DND-41 (cell line): ENCODE data around the gene PSG2.
"Not testable (repeated sequence)": the region's sequence is repeated elsewhere in the genome, so short reads cannot be mapped to it uniquely, and the experiment has no call there.

Experiments used
- ATAC-seq: fragments of 200-7000 bp; cut with Tn5 transposase; 3 replicates; pipeline ENCODE4 v1.9.1; 2021; ENCODE audit warnings: low read depth; ENCODE audit not compliant: insufficient read depth
- DNase-seq: peaks from one replicate; pipeline ENCODE4 v3.0.0-alpha.2; 2020
- H2AFZ ChIP-seq: 2 replicates; pipeline ENCODE4 v1.6.0; 2012; ENCODE audit warnings: low read depth, low read length
- H3K27ac ChIP-seq: 2 replicates; pipeline ENCODE4 v1.5.1; 2012; ENCODE audit warnings: low read length, inconsistent platforms
- H3K27me3 ChIP-seq: fragments of 200-600 bp; sonication (generic); 2 replicates; pipeline ENCODE4 v1.6.0; 2012; ENCODE audit warnings: low read length, mild to moderate bottlenecking, inconsistent platforms; ENCODE audit not compliant: insufficient read depth, poor library complexity
- H3K36me3 ChIP-seq: 2 replicates; pipeline ENCODE4 v1.5.1; 2012; ENCODE audit warnings: low read length, inconsistent platforms; ENCODE audit not compliant: insufficient read depth
- H3K4me1 ChIP-seq: 2 replicates; pipeline ENCODE4 v1.5.1; 2012; ENCODE audit warnings: mild to moderate bottlenecking, low read length; ENCODE audit not compliant: insufficient read depth
- H3K4me2 ChIP-seq: 2 replicates; pipeline ENCODE4 v1.6.0; 2012; ENCODE audit warnings: mild to moderate bottlenecking, moderate library complexity, low read length, inconsistent platforms; ENCODE audit not compliant: insufficient read depth
- H3K4me3 ChIP-seq, 2 experiments: fragments of 200-600 bp in 1 of 2; shearing (Covaris generic) in 1 of 2; 2 replicates each; pipeline ENCODE4 v1.5.1; 2012 to 2016; ENCODE audit warnings: inconsistent platforms in 2 of 2, low read length in 2 of 2, mild to moderate bottlenecking in 2 of 2, low read depth in 1 of 2, moderate library complexity in 1 of 2
- H3K79me2 ChIP-seq: 2 replicates; pipeline ENCODE4 v1.6.0; 2012; ENCODE audit warnings: low read length, inconsistent platforms; ENCODE audit not compliant: insufficient read depth
- H3K9ac ChIP-seq: 2 replicates; pipeline ENCODE4 v1.6.0; 2012; ENCODE audit warnings: low read depth, mild to moderate bottlenecking, inconsistent platforms, low read length, moderate library complexity
- H3K9me3 ChIP-seq: 2 replicates; pipeline ENCODE4 v1.5.1; 2012; ENCODE audit warnings: low read length, moderate library complexity, mild to moderate bottlenecking, inconsistent platforms; ENCODE audit not compliant: insufficient read depth, severe bottlenecking
- H4K20me1 ChIP-seq: 2 replicates; pipeline ENCODE4 v1.6.0; 2012; ENCODE audit warnings: low read length; ENCODE audit not compliant: insufficient read depth
- CTCF ChIP-seq: IDR thresholded peaks from 2 replicates; pipeline ENCODE4 v1.5.1; 2012; ENCODE audit warnings: borderline replicate concordance, low read length, moderate library complexity, mild to moderate bottlenecking; ENCODE audit not compliant: poor library complexity, severe bottlenecking; ENCODE audit errors: extremely low read depth
- EZH2 ChIP-seq: IDR thresholded peaks from 3 replicates; pipeline ENCODE4 v1.6.1; 2012; ENCODE audit warnings: borderline replicate concordance, low read depth, mild to moderate bottlenecking, moderate library complexity, low read length, inconsistent platforms; ENCODE audit not compliant: severe bottlenecking

PSG2 gene

DNA sequence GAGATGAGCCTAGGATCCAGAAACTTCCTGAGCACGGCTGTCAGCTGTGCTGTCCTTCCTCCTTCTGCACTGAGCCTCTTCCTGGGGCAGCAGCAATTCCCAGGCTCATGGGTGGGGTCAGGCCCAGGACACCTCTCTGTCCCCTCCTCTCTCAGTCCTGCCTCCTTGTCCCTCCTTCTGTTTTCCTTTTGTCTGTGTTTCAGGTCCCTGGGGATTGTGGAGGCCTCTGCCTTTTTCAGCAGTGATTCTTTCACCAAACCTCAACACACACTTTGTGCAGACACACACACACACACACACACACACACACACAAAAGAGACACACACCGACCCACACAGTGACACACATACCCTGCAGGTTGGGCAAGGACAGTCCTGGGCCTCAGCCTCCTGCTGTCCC lies at the start of gene PSG2:
TSS of gene PSG2 (minus strand) at position 101 of the 400 bp plus-strand sequence. CDS start 132 bp downstream, outside the sequence.
- not testable (repeated sequence) for H3K4me3 ChIP-seq, H3K4me2 ChIP-seq, H3K27me3 ChIP-seq, DNase-seq, H3K27ac ChIP-seq, H3K36me3 ChIP-seq, H4K20me1 ChIP-seq, ATAC-seq, H3K4me1 ChIP-seq, H2AFZ ChIP-seq, H3K9me3 ChIP-seq, H3K79me2 ChIP-seq, H3K9ac ChIP-seq

DNA sequence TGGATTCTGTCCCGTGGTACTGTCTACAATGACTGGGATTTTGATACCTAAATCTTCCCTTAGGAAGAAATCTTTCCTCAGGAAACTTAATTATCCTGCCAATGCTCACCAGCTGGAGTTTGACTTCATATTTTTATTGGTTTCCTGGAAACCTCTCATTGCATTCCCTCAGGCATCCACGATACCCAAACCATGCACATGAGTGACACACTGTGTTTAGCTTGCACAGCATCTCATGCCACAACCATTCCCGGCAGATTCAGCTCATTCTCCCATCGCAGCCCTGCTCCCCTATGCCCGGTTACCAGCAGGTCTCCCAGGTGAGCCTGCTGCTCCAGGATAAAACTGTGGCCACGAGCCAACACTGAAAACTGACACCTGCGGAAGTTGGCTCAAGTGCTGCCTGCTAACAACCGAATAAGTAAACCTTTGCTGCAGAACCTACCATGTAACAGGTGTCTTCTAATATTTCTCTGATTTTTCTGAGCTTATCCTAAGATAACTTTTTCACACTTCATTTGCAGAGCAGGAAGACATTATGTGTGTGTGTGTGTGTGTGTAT lies 48.9 kb upstream of the PSG2 start:
- not testable (repeated sequence) for H3K27ac ChIP-seq, H3K9ac ChIP-seq, H3K36me3 ChIP-seq, H3K4me2 ChIP-seq, H4K20me1 ChIP-seq, H3K4me1 ChIP-seq, ATAC-seq, H3K79me2 ChIP-seq, DNase-seq, H3K27me3 ChIP-seq, H2AFZ ChIP-seq, H3K9me3 ChIP-seq, H3K4me3 ChIP-seq

DNA sequence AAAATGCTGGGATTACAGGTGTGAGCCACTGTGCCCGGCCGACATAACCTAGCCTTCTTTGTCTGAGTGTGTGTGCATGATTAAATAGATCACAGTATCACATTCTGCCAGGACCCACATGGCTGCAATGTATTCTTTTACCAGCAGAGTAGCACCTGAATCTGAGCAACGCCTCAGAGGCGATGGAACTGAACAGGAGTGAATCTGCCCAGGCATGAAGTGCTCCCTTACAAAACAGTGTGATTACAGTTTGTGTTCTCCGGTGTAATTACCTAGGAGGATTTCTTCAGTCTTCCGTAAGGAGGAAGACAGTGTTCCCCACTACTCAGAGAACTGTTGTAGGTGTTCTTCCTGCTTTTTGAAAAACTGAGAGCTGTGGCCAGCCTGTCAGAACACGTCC lies 46.7 kb upstream of the PSG2 start:
- not testable (repeated sequence) for H3K27me3 ChIP-seq, H3K4me3 ChIP-seq, H4K20me1 ChIP-seq, H2AFZ ChIP-seq, H3K4me1 ChIP-seq, ATAC-seq, H3K9ac ChIP-seq, H3K9me3 ChIP-seq, H3K36me3 ChIP-seq, DNase-seq, H3K79me2 ChIP-seq, H3K4me2 ChIP-seq, H3K27ac ChIP-seq

GRCh38 chr19:43127336-43127735 lies 44.8 kb upstream of the PSG2 start:
- ATAC-seq, H3K27ac ChIP-seq, H3K79me2 ChIP-seq, H3K4me3 ChIP-seq, H3K4me2 ChIP-seq, H3K27me3 ChIP-seq, H4K20me1 ChIP-seq, H3K4me1 ChIP-seq, H3K9me3 ChIP-seq, DNase-seq, H3K9ac ChIP-seq, H3K36me3 ChIP-seq, H2AFZ ChIP-seq: not testable (repeated sequence)

GRCh38 chr19:43126720-43127119 lies 44.2 kb upstream of the PSG2 start:
- Histone ChIP-seq H3K27ac (no peak overlapping the region), H3K4me1 (no peaks in the 10 kb centered on the region), H3K4me2 (no peak overlapping the region)

More at GRCh38 chr19:43126720-43127119, 44.2 kb upstream of the PSG2 start:
- TF ChIP-seq EZH2 (no peak), CTCF (no peak)
- Histone ChIP-seq H3K27me3 (no peaks in the 10 kb centered on the region), H3K79me2 (no peaks in the 10 kb centered on the region), H3K9ac (no peak overlapping the region), H3K36me3 (no peaks in the 10 kb centered on the region), H2AFZ (no peak overlapping the region), H3K9me3 (no peaks in the 10 kb centered on the region), H4K20me1 (no peaks in the 10 kb centered on the region), H3K4me3 (no peak overlapping the region)
- no peak for ATAC-seq
- no peak for DNase-seq
